ENCODE results near the gene COL6A3. TPM values are rescaled to one million over a fixed set of nuclear protein-coding genes. Genes with fewer than 3 reads are reported as not detected.
"Not testable (repeated sequence)": the region's sequence is repeated elsewhere in the genome, so short reads cannot be mapped to it uniquely, and the experiment has no call there.

Gene COL6A3
- total RNA-seq, 1 donor from 2014 or later = 13.0 TPM

- H3K4me3 ChIP-seq (ENCODE audit: low read depth, low read length) = no peak overlapping the region
- DNase-seq (ENCODE audit: low read depth) = no peak
- TF ChIP-seq CTCF (conservative IDR thresholded peaks at IDR 0.05; ENCODE audit: low read depth, low read length) = no peak
Observed at GRCh38 chr2:237418300-237418699, 4.3 kb upstream of the COL6A3 start.

GRCh38 chr2:237412988-237413776, 782 bp downstream of the COL6A3 start:
- no peak for DNase-seq (ENCODE audit: low read depth)
- peak overlapping the region; percentile 16 for H3K4me3 ChIP-seq (ENCODE audit: low read depth, low read length)
- no peak for TF ChIP-seq CTCF (conservative IDR thresholded peaks at IDR 0.05; ENCODE audit: low read depth, low read length)

DNA sequence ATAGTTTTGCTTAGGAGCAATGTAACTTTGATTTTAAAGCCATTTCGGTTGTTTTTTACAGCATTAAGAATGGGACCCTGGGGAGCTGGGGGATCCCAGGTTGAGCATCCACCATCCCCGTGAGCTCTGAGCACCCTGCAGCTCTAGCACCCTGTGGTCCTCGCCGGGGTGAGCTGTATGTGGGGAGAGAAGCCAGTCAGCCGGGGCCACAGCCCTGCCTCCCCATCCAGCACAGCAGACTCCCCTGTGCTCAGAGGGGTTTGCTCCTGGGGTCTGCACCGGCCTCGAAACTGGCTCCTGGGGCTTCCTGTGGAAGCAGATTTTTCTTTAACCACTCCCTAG, 1.3 kb downstream of the COL6A3 start:
- TF ChIP-seq CTCF (conservative IDR thresholded peaks at IDR 0.05; ENCODE audit: low read depth, low read length) = no peak
- no peak overlapping the region for H3K4me3 ChIP-seq (ENCODE audit: low read depth, low read length)
- no peak for DNase-seq (ENCODE audit: low read depth)

- H3K4me3 ChIP-seq (ENCODE audit: low read depth, low read length) = no peak overlapping the region
- TF ChIP-seq CTCF (conservative IDR thresholded peaks at IDR 0.05; ENCODE audit: low read depth, low read length) = no peak
- DNase-seq (ENCODE audit: low read depth) = no peak
Observed at GRCh38 chr2:237411683-237412423, 2.1 kb downstream of the COL6A3 start.

DNA sequence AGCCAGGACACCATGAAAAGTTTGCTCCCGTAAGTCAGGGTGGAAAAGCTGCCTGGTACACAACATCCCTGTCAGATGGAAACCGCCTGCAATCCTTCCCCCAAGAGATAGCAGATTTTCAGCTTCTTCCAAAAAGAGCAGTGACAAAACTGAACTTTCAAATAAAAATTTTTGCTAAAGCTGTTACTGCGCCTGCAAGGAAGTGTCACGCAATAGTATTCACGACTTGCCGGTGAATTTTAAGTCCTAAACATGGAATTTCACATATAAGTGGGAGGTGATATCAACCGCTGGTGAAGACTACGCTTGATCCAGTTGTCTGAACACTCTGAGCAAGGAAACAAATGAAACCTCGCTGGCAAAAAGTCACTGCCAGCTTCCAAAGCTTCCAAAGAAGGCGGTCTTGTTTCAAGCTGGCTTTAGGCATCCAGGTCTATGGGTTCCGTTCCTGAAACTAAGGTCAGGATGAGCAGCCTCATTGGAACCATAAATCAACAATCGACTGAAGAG, 2.8 kb downstream of the COL6A3 start:
- no peak for TF ChIP-seq CTCF (conservative IDR thresholded peaks at IDR 0.05; ENCODE audit: low read depth, low read length)
- DNase-seq (ENCODE audit: low read depth) = no peak
- H3K4me3 ChIP-seq (ENCODE audit: low read depth, low read length) = no peak overlapping the region

DNA sequence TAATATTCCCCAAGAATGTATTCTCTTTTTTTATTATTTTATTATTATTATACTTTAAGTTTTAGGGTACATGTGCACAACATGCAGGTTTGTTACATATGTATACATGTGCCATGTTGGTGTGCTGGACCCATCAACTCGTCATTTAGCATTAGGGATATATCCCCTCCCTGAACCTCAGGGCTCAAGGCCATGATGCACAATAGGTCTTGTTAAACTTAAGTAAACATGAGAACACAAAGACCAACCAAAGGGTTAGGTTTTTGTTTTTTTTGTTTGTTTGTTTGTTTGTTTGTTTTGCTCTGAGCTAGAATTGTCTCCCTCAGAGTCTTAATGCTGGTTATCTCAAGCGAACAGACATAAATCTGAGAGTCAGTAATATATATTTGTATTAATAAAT, 4.7 kb downstream of the COL6A3 start:
- H3K4me3 ChIP-seq (ENCODE audit: low read depth, low read length) = not testable (repeated sequence)

GRCh38 chr2:237408335-237409000, 5.5 kb downstream of the COL6A3 start:
- no peak for DNase-seq (ENCODE audit: low read depth)
- no peak overlapping the region for H3K4me3 ChIP-seq (ENCODE audit: low read depth, low read length)
- no peak for TF ChIP-seq CTCF (conservative IDR thresholded peaks at IDR 0.05; ENCODE audit: low read depth, low read length)

More for the DNA sequence above, 4.7 kb downstream of the COL6A3 start:
- DNase-seq (ENCODE audit: low read depth) = not testable (repeated sequence)
